HUES64 (cell line): ENCODE data around the gene TMEM114.

Experiments
- H3K27ac ChIP-seq: 2 replicates; pipeline ENCODE4 v1.7.0; 2013; ENCODE audit warnings: low read depth, low read length, inconsistent platforms
- H3K27me3 ChIP-seq: 2 replicates; pipeline ENCODE4 v1.6.1; 2013; ENCODE audit warnings: mild to moderate bottlenecking, low read length; ENCODE audit not compliant: insufficient read depth
- H3K36me3 ChIP-seq: 2 replicates; pipeline ENCODE4 v1.6.1; 2013; ENCODE audit warnings: mild to moderate bottlenecking, low read length; ENCODE audit not compliant: insufficient read depth
- H3K4me1 ChIP-seq: 2 replicates; pipeline ENCODE4 v1.6.1; 2013; ENCODE audit warnings: mild to moderate bottlenecking, low read length, moderate library complexity; ENCODE audit not compliant: insufficient read depth
- H3K4me3 ChIP-seq: 2 replicates; pipeline ENCODE4 v1.5.1; 2013; ENCODE audit warnings: mild to moderate bottlenecking, low read length, moderate library complexity
- H3K9ac ChIP-seq: 2 replicates; pipeline ENCODE4 v1.6.1; 2013; ENCODE audit warnings: mild to moderate bottlenecking, low read depth, low read length
- H3K9me3 ChIP-seq: 2 replicates; pipeline ENCODE4 v1.6.1; 2013; ENCODE audit warnings: low read depth, low read length; ENCODE audit not compliant: insufficient read depth
- WGBS: fragments of 150-250, 120-280 bp; methylation state at CpG from one replicate; pipeline ENCODE4 v1.1.7; 2013; ENCODE audit warnings: missing lambda C conversion rate; 5-methylcytosine and 5-hydroxymethylcytosine counted together

Gene TMEM114

GRCh38 chr16:8625491-8626087 lies 35.3 kb upstream of the TMEM114 start:
- Histone ChIP-seq H3K27me3 (no peaks in the 10 kb centered on the region), H3K4me3 (no peak overlapping the region), H3K36me3 (peaks cover 71% of the 10 kb centered on the region), H3K9me3 (no peaks in the 10 kb centered on the region), H3K27ac (no peak overlapping the region), H3K4me1 (peaks cover 2% of the 10 kb centered on the region; the same call in 1 of the 2 replicates), H3K9ac (no peak overlapping the region)
- WGBS: 96% methylated on average over 10 of the region's 10 CpGs

DNA sequence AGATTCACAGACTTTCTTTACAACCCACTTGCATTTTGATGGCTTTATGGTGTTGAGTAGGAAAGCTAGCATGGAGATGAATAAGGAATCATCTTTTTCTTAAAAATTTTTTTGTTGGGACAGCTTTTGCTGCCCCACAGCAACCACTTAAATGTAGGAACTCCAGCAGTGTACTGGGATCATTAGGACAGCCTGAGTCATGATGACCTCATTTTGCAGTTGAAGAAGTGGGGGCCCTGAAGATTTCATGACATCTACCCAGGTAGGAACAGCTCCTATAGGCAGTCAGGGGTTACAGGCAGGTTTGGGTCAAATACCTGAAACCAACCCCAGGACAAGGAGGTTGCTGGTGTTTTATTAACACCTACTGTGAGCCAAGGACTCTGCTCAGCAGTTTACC lies 33.3 kb upstream of the TMEM114 start:
- no peaks in the 10 kb centered on the region for H3K9me3 ChIP-seq
- no peaks in the 10 kb centered on the region for H3K27me3 ChIP-seq
- no peak overlapping the region for H3K9ac ChIP-seq
- H3K36me3 ChIP-seq: peaks cover 51% of the 10 kb centered on the region
- peaks cover 2% of the 10 kb centered on the region; the same call in 1 of the 2 replicates for H3K4me1 ChIP-seq
- H3K27ac ChIP-seq: no peak overlapping the region
- no peak overlapping the region for H3K4me3 ChIP-seq

DNA sequence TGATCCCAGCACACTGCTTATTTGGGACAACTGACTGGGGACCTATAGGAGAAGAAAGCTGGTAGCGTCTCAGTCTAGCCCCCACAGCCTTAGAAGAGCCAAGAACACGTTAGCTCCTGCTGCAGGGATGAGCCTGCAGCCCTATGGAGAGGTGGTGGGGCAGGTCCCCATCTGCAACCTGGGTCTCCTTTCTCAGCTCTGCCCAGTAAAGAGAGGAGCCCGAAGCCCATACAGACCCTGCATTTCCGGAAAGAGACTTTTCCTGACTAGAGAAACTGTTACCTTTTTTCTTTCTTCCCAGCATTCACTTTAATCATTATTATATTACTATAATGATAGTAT lies 32.0 kb upstream of the TMEM114 start:
- H3K36me3 ChIP-seq: peaks cover 38% of the 10 kb centered on the region
- WGBS: 3% methylated on average over 4 of the region's 4 CpGs
- peaks cover 2% of the 10 kb centered on the region; the same call in 1 of the 2 replicates for H3K4me1 ChIP-seq
- H3K4me3 ChIP-seq: peak overlapping the region; percentile 94
- peak overlapping the region; percentile 98 for H3K9ac ChIP-seq
- H3K27ac ChIP-seq: peak overlapping the region; percentile 75; the same call in 1 of the 2 replicates
- no peaks in the 10 kb centered on the region for H3K27me3 ChIP-seq
- no peaks in the 10 kb centered on the region for H3K9me3 ChIP-seq

- under 1% methylated on average over 51 of the region's 51 CpGs for WGBS
- peak within 1 kb of the TSS; percentile 94 for H3K4me3 ChIP-seq
These were observed 31.4 kb upstream of the TMEM114 start, which contains the start of gene METTL22 for GRCh38 chr16:8621572-8622314. Gene METTL22 (plus strand): TSS chr16:8621698. CDS start chr16:8625666, 3,968 bp downstream.

DNA sequence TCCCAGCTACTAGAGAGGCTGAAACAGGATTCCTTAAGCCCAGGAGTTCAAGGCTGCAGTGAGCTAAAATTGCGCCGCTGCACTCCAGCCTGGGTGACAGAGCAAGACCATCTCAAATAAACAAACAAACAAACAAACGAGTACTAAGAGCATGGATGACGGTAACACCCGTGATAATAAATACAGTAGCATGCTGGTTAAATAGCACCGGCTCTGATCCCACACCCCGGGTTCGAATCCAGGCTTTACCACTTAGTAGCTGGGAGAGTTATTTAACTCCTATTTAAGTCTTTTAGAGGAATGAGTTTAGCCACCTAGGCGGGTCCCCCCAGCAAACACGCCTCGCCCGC lies 30.9 kb upstream of the TMEM114 start:
- H3K4me3 ChIP-seq: peak overlapping the region; percentile 94
- peaks cover 2% of the 10 kb centered on the region; the same call in 1 of the 2 replicates for H3K4me1 ChIP-seq
- peak overlapping the region; percentile 98 for H3K9ac ChIP-seq
- WGBS: 25% methylated on average over 11 of the region's 12 CpGs
- no peak overlapping the region for H3K27ac ChIP-seq
- no peaks in the 10 kb centered on the region for H3K27me3 ChIP-seq
- H3K36me3 ChIP-seq: peaks cover 27% of the 10 kb centered on the region
- H3K9me3 ChIP-seq: no peaks in the 10 kb centered on the region

More at GRCh38 chr16:8621572-8622314, 31.4 kb upstream of the TMEM114 start, which contains the start of gene METTL22:
- H3K9ac ChIP-seq: peak within 1 kb of the TSS; percentile 98
- H3K4me1 ChIP-seq: peaks cover 2% of the 10 kb centered on the region; the same call in 1 of the 2 replicates
- H3K9me3 ChIP-seq: no peaks in the 10 kb centered on the region
- no peaks in the 10 kb centered on the region for H3K27me3 ChIP-seq
- peak within 1 kb of the TSS; percentile 75 for H3K27ac ChIP-seq
- peaks cover 32% of the 10 kb centered on the region for H3K36me3 ChIP-seq

DNA sequence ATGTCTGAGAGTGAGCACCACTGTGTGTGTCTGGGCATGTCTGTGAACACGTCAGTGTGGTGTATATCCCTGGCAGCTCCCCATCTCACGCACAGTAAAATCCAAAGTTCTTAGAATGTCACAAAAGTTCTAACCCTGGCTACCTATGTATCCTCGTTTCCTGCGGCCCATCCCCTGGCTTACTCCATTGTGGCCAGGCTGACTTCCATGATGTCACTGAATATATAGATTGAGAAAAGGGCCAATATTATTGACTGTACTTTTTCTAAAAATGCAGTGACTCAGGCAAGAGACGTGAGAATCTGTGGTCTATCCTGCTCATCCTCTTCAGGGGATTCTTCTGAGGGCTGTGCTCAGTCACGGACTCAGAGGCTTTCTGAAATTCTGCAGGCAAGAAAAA lies 30.2 kb upstream of the TMEM114 start:
- Histone ChIP-seq H3K4me3 (no peak overlapping the region), H3K27me3 (no peaks in the 10 kb centered on the region), H3K9me3 (no peaks in the 10 kb centered on the region), H3K36me3 (peaks cover 20% of the 10 kb centered on the region), H3K4me1 (peaks cover 2% of the 10 kb centered on the region; the same call in 1 of the 2 replicates), H3K27ac (no peak overlapping the region), H3K9ac (no peak overlapping the region)
- WGBS: 76% methylated on average over 6 of the region's 6 CpGs

GRCh38 chr16:8619671-8620370 lies 29.5 kb upstream of the TMEM114 start:
- 98% methylated on average over 3 of the region's 5 CpGs for WGBS
- no peaks in the 10 kb centered on the region for H3K9me3 ChIP-seq
- H3K4me1 ChIP-seq: peaks cover 2% of the 10 kb centered on the region; the same call in 1 of the 2 replicates
- H3K9ac ChIP-seq: no peak overlapping the region
- H3K27me3 ChIP-seq: no peaks in the 10 kb centered on the region
- no peak overlapping the region for H3K27ac ChIP-seq
- H3K36me3 ChIP-seq: peaks cover 13% of the 10 kb centered on the region
- no peak overlapping the region for H3K4me3 ChIP-seq

DNA sequence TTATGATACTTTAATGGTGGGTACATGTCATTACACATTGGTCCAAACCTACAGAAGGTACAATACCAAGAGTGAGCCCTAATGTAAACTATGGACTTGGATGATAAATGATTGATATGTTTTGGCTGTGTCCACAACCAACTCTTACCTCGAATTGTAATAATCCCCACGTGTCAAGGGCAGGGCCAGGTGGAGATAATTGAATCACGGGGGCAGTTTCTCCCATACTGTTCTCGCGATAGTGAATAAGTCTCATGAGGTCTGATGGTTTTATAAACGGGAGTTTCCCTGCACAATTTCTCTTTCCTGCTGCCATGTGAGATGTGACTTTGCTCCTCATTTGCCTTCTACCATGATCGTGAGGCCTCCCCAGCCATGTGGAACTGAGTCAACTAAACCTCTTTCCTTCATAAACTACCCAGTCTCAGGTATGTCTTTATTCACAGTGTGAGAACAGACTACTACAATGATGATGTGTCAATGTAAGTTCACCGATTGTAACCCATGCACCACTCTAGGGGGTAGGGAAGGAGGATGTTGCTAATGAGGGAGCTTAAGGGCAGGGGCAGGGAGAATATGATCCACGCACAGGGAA lies 24.2 kb upstream of the TMEM114 start:
- Histone ChIP-seq H3K4me1 (no peaks in the 10 kb centered on the region), H3K4me3 (no peak overlapping the region), H3K27ac (no peak overlapping the region), H3K9me3 (no peaks in the 10 kb centered on the region), H3K9ac (no peak overlapping the region), H3K36me3 (no peaks in the 10 kb centered on the region), H3K27me3 (no peaks in the 10 kb centered on the region)
- WGBS: 86% methylated on average over 9 of the region's 9 CpGs

GRCh38 chr16:8611886-8612600 lies 21.7 kb upstream of the TMEM114 start:
- Histone ChIP-seq H3K27me3 (no peaks in the 10 kb centered on the region), H3K4me3 (no peak overlapping the region), H3K36me3 (no peaks in the 10 kb centered on the region), H3K27ac (no peak overlapping the region), H3K4me1 (no peaks in the 10 kb centered on the region), H3K9me3 (no peaks in the 10 kb centered on the region), H3K9ac (no peak overlapping the region)
- WGBS: no CpG with 5 or more reads among the region's 1 CpG

GRCh38 chr16:8611122-8611521 lies 20.8 kb upstream of the TMEM114 start:
- H3K9me3 ChIP-seq: no peaks in the 10 kb centered on the region
- H3K4me1 ChIP-seq: no peaks in the 10 kb centered on the region
- H3K9ac ChIP-seq: no peak overlapping the region
- H3K27me3 ChIP-seq: no peaks in the 10 kb centered on the region
- WGBS: 81% methylated on average over 4 of the region's 4 CpGs
- no peak overlapping the region for H3K4me3 ChIP-seq
- no peak overlapping the region for H3K27ac ChIP-seq
- no peaks in the 10 kb centered on the region for H3K36me3 ChIP-seq
